ENCODE measurements around the gene TOMM7. TPM values are rescaled to one million over a fixed set of nuclear protein-coding genes. Genes with fewer than 3 reads are reported as not detected.
"Not testable (repeated sequence)": the region's sequence is repeated elsewhere in the genome, so short reads cannot be mapped to it uniquely, and the experiment has no call there.

Gene TOMM7
- polyA plus RNA-seq, 3 donors = 463 to 545 (median 500) TPM

- no peak for DNase-seq (ENCODE audit: low read depth in 3 of 3, low spot score in 2 of 3)
Observed at GRCh38 chr7:22826593-22826992, 3.9 kb upstream of the TOMM7 start.

DNA sequence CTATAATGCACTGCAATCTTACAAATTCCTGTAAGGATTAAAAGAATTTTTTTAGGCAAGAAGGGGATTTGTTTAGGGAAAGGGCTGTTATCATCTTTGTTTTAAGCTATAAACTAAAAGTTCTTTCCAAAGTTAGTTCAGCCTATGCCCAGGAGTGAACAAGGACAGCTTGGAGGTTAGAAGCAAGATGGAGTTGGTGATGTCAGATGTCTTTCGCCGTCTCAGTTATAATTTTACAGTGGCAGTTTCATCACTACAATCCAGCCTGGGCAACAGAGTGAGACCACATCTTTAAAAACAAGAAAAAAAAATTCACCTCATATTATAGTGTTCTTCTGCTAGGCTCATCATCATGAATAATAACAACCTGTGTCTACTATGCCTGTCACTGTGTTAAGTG lies 2.1 kb upstream of the TOMM7 start:
- DNase-seq (ENCODE audit: low read depth in 3 of 3, low spot score in 2 of 3) = no peak

- DNase-seq (ENCODE audit: low read depth in 3 of 3, low spot score in 2 of 3) = no peak
Observed at GRCh38 chr7:22823142-22823497, 471 bp upstream of the TOMM7 start.

- no peak for DNase-seq (ENCODE audit: low read depth in 3 of 3, low spot score in 2 of 3)
Observed at GRCh38 chr7:22821702-22822485, 755 bp downstream of the TOMM7 start.

DNA sequence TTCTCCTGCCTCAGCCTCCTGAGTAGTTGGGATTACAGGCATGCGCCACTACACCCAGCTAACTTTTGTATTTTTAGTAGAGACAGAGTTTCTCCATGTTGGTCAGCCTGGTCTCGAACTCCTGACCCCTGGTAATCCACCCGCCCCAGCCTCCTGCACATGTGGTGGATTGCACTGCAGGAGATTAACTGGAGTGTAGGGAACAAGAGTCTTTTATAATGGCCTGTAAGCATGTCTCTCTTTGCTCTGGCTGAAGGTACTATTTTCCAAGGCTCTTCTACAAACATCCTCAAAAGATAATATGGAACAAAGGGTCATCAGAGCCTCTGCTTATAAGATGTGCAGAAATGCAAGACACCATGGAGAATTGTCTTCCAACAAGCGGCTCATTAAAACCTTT lies 3.2 kb downstream of the TOMM7 start:
- DNase-seq (ENCODE audit: low read depth in 3 of 3, low spot score in 2 of 3) = no peak

- DNase-seq (ENCODE audit: low read depth in 3 of 3, low spot score in 2 of 3) = no peak
Observed at GRCh38 chr7:22814261-22815208, 8.1 kb downstream of the TOMM7 start.

DNA sequence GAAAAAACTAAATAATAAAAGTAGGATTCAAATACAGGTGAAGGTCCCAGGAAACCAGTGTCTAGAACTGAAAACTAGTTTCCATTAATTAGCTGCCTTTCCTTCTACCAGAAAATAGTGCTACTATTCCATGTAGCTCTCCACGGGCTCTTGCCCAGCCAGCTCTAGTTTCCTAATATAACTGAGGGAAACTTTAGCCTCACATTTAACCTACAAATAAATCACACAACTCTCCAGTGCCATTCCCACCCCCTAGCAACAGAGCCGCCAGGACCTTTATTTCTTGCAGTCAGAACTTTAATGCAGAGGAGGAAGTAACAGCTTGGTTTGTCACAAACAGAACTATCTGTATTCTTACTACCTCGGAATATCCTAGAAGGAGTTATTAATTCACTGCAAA lies 10.3 kb downstream of the TOMM7 start:
- DNase-seq (ENCODE audit: low read depth in 3 of 3, low spot score in 2 of 3) = no peak

DNA sequence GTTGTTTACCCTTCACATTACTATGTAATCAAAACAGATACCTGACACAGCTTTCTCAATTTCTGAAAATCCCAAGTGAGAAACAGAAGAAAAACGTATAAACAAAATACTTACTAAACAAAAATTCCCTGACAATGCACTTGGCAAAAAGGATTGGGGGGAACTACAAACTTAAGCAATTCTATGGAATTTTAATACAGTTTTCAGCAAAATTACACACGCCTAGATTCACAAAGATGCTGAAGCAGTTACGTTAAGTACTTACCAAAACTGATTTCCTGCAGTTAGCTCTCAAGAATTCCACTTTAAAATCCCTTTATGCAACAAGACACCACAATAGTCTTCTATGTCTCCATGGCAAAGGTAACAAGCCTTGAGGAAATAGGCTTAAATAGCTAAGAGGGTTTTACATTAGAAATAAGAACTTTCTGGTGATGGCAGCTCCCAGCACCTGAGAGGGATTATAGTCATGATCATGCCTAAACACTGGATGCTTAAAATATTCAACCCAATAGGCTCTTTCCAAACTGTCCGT lies 10.8 kb downstream of the TOMM7 start:
- no peak for DNase-seq (ENCODE audit: low read depth in 3 of 3, low spot score in 2 of 3)

DNA sequence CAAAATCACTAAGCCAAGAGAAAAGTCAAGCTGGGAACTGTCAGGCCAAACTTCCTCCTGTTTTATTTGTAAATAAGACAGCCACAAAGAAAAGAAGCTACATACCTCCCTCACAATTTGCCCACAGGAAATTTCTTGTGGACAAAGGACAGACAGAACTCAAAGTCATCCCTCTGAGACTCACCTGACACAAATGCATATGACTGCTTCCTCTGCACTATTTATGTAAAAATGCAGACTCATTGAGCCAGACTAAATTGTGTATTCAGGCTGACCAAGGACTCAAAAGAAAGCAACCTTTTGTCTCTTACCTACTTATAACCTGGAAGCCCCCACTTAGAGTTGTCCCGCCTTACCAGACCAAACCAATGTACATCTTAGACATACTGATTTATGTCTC lies 11.8 kb downstream of the TOMM7 start:
- no peak for DNase-seq (ENCODE audit: low read depth in 3 of 3, low spot score in 2 of 3)

GRCh38 chr7:22809902-22810642 lies 12.6 kb downstream of the TOMM7 start:
- DNase-seq (ENCODE audit: low read depth in 3 of 3, low spot score in 2 of 3) = no peak

GRCh38 chr7:22808140-22808539 lies 14.5 kb downstream of the TOMM7 start:
- no peak for DNase-seq (ENCODE audit: low read depth in 3 of 3, low spot score in 2 of 3)

- DNase-seq (ENCODE audit: low read depth in 3 of 3, low spot score in 2 of 3) = no peak
Observed at GRCh38 chr7:22806752-22807151, 15.9 kb downstream of the TOMM7 start.

DNA sequence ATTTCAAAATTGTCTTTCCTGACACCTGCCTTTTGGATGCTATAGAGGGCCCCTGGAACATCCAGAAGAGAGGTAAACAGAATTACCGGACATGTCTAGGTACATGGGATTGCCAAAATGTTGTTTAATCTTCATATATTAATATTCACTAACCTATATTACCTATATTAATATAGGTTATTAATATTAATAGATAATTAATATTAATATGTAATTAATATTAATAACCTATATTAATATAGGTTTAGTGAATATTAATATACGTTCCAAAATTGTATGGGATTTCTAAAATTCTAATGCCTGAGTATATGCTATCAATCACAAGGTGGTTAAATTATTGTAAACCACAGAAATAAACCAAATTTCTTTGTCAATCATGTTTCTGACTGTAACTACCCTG lies 17.4 kb downstream of the TOMM7 start:
- no peak for DNase-seq (ENCODE audit: low read depth in 3 of 3, low spot score in 2 of 3)

GRCh38 chr7:22802831-22803230 lies 19.8 kb downstream of the TOMM7 start:
- DNase-seq (ENCODE audit: low read depth in 3 of 3, low spot score in 2 of 3) = not testable (repeated sequence)

- DNase-seq (ENCODE audit: low read depth in 3 of 3, low spot score in 2 of 3) = no peak
Observed at GRCh38 chr7:22802426-22802825, 20.2 kb downstream of the TOMM7 start.

- DNase-seq (ENCODE audit: low read depth in 3 of 3, low spot score in 2 of 3) = no peak
Observed at GRCh38 chr7:22801912-22802311, 20.7 kb downstream of the TOMM7 start.

DNA sequence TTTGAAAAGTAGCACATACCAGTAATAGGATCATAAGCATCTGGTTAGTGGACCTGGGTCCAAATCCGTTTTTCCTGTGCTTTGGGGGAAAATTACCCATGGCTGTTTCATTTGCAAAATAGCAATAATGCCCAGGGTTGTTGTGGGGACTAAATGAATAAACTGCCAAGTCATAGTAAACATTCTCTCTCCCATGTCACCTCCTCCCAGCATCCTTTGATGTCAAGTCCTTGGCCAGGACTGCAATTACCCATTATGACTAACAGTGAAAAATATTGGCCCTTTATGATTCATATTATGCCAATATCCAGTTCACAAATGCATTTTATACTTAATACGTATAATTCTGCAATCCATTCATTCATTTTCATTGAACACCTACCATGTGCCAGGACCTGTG lies 23.0 kb downstream of the TOMM7 start:
- no peak for DNase-seq (ENCODE audit: low read depth in 3 of 3, low spot score in 2 of 3)

DNA sequence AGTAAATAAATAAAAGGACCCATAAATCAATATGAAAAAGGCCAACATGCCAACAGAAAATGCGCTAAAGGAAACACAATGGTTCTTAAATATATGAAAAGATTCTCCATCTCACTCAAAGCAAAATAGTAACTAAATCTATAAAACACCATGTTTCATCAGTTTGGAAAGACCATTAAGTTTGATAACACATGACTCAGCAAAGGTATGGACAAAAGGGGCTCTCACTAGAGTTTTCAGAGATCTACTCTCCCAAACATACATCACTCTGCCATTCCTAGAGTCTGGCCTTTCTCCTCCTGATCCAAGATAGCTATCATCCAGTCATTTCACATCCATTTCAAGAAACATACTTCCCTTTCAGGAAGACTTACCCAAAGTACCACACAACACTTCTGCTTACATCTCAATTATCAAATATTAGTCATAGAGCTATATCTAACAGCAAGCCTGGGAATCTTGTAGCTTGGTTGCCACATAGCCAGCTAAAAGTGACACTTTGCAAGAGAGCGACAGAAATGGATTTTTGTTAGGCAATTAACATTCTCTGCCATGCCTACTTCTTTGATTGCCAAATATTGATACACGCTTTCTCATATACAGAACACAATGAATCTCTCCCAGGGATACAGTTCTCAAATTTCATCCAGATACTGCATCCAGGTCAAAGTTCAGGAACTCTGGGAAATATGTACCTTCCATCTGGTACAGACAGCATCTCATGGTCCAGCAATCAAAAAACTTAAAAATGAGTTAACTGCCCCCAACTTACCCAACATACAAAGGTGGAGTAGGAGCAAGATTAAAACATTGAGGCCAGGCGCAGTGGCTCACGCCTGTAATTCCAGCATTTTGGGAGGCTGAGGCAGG lies 28.8 kb downstream of the TOMM7 start:
- no peak for DNase-seq (ENCODE audit: low read depth in 3 of 3, low spot score in 2 of 3)

DNA sequence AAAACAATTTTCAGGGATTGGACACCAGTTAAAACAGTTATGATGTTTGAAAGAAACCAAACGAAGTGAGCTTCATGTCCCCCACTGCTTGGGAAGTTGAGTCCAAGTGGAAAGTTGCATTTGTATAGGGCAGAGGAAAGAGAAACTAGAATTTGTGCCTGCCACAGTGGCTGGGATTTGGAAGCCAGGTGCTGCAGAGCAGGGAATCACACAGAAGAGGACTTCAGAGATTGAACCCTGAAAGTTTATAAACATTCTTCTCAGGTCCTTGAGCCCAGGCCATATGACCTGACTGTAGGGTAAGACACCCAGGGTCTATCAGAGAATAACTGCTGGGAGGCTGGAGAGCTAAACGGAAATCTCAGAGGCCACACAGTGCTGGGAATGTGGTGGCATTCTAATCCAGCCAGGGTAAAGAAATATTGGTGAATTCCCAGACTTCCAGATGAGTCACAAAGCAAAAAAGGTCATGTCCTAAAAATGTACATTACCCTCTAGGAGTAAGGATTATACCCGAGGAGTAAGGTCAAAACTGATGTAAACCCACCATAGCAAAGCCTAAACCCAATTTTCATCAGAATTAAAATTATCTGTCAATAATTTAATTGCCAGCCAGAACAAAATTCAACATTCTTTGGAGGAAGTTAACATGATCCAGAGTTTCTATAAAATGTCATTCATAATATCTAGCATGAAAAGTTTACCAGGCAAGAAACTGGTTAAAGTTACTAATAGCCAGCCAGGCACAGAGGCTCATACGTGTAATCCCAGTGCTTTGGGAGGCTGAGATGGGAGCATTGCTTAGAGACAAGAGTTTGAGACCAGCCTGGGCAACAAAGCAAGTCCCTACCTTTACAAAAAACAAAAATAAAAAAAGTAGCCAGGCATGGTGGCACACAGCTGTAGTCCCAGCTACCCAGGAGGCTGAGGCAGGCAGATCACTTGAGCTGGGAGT lies 31.2 kb downstream of the TOMM7 start:
- DNase-seq (ENCODE audit: low read depth in 3 of 3, low spot score in 2 of 3) = no peak

All from right renal cortex interstitium (tissue), 3 donors.